K562 (cell line): ENCODE data around the gene HCAR3. TPM values are rescaled to one million over a fixed set of nuclear protein-coding genes. Genes with fewer than 3 reads are reported as not detected.

Source experiments
- ARID2 ChIP-seq: fragments of 450-650 bp; IDR thresholded peaks from 2 replicates; pipeline ENCODE4 v1.6.1; 2017; ENCODE audit warnings: antibody characterized with exemption, mild to moderate bottlenecking
- CHD1 ChIP-seq: fragments of 200-600 bp; sonication (generic); IDR thresholded peaks from one replicate; pipeline ENCODE4 v1.6.1; 2012; ENCODE audit warnings: mild to moderate bottlenecking, moderate library complexity, low read length, inconsistent platforms
- CHD2 ChIP-seq: IDR thresholded peaks from 2 replicates; pipeline ENCODE4 v1.6.1; 2011; ENCODE audit warnings: low read depth, low read length
- FIP1L1 ChIP-seq: fragments of 200-400 bp; formaldehyde crosslinking; IDR thresholded peaks from 2 replicates; pipeline ENCODE4 v1.6.1; 2018; ENCODE audit warnings: mild to moderate bottlenecking, low read depth, low read length; ENCODE audit not compliant: poor library complexity, severe bottlenecking
- HIVEP1 ChIP-seq: fragments of 250-450 bp; sonication (Bioruptor Pico); IDR thresholded peaks from 2 replicates; pipeline ENCODE4 v1.4.0; 2020; ENCODE audit warnings: mild to moderate bottlenecking
- KLF13 ChIP-seq: fragments of 450-650 bp; IDR thresholded peaks from 2 replicates; pipeline ENCODE4 v1.6.1; 2016; ENCODE audit warnings: missing genetic modification characterization, low read depth, mild to moderate bottlenecking, missing compliant biosample characterization, moderate library complexity, borderline replicate concordance
- NFXL1 ChIP-seq: fragments of 450-650 bp; formaldehyde crosslinking; IDR thresholded peaks from 2 replicates; pipeline ENCODE4 v1.4.0; 2021; ENCODE audit warnings: mild to moderate bottlenecking
- OTX1 ChIP-seq: fragments of 450-650 bp; formaldehyde crosslinking; IDR thresholded peaks from 2 replicates; pipeline ENCODE4 v1.4.0; 2022; ENCODE audit warnings: mild to moderate bottlenecking
- RBFOX2 ChIP-seq: fragments of 200-400 bp; formaldehyde crosslinking; IDR thresholded peaks from 2 replicates; pipeline ENCODE4 v1.6.1; 2017; ENCODE audit warnings: low read depth, mild to moderate bottlenecking, low read length, moderate library complexity
- SIN3B ChIP-seq: fragments of 450-650 bp; IDR thresholded peaks from 2 replicates; pipeline ENCODE4 v1.6.1; 2017; ENCODE audit warnings: low read depth, mild to moderate bottlenecking, moderate library complexity
- SMAD1 ChIP-seq: fragments of 150-350 bp; IDR thresholded peaks from 2 replicates; pipeline ENCODE4 v1.6.1; 2014; ENCODE audit warnings: low read length, low read depth; ENCODE audit not compliant: partially characterized antibody
- SRF ChIP-seq, 2 experiments: fragments of 250-450, 450-650 bp in 1 of 2; sonication (Bioruptor Pico) in 1 of 2; sonication (generic) in 1 of 2; formaldehyde crosslinking; IDR thresholded peaks; 2 replicates each; pipeline versions ENCODE4 v1.5.0 to v1.5.1; 2020 to 2022; ENCODE audit warnings: mild to moderate bottlenecking in 1 of 2, missing genetic modification reagents in 1 of 2
- TEAD1 ChIP-seq, 2 experiments: fragments of 450-650 bp in 1 of 2; sonication (generic) in 1 of 2; formaldehyde crosslinking; IDR thresholded peaks; 2 replicates each; pipeline versions ENCODE4 v1.4.0 to v1.8.0; 2020 to 2022; ENCODE audit warnings: mild to moderate bottlenecking in 2 of 2, missing genetic modification reagents in 1 of 2
- ZFPM2 ChIP-seq: fragments of 250-450 bp; sonication (Bioruptor Pico); IDR thresholded peaks from 2 replicates; pipeline ENCODE4 v1.5.1; 2022; ENCODE audit warnings: mild to moderate bottlenecking
- ZNF24 ChIP-seq: fragments of 450-650 bp; IDR thresholded peaks from 2 replicates; pipeline ENCODE4 v1.6.1; 2016
- ZNF76 ChIP-seq: fragments of 250-450 bp; sonication (Bioruptor Pico); IDR thresholded peaks from 2 replicates; pipeline ENCODE4 v1.4.0; 2020; ENCODE audit warnings: mild to moderate bottlenecking, moderate library complexity, borderline replicate concordance
- polyA plus RNA-seq, 8 experiments: library from polyadenylated mRNA; depleted of rRNA in 4 of 8; stranded (reverse) in 5 of 8; unstranded in 3 of 8; fragments of >200 nt; fragmentation: Nextera tagmentation in 2 of 8; fragmentation: Illumina TruSeq in 1 of 8; extraction: Ambion mirVana in 2 of 8; extraction: Trizol in 1 of 8; gene quantifications; 2 replicates each; pipeline versions ENCODE4 v1.2.1 to v1.2.3, GENCODE V29; 2011 to 2014; ENCODE audit warnings: inconsistent platforms in 1 of 8, missing spikeins in 1 of 8
- total RNA-seq, 7 experiments: library from RNA; depleted of rRNA in 6 of 7; stranded (reverse); fragments of >200 nt in 6 of 7; fragmentation: Illumina TruSeq in 2 of 7; extraction: Trizol in 2 of 7; gene quantifications; 2 replicates each; pipeline versions ENCODE4 v1.2.1 to v1.2.3, GENCODE V29; 2011 to 2021; ENCODE audit warnings: low replicate concordance in 1 of 7
- TF ChIP-seq, protein P1 (sequence below): sonication (generic); formaldehyde crosslinking; IDR thresholded peaks from 2 replicates; pipeline ENCODE4 v1.4.0; 2020; ENCODE audit warnings: mild to moderate bottlenecking, missing genetic modification reagents
- TF ChIP-seq, protein P2 (sequence below): IDR thresholded peaks from 2 replicates; pipeline ENCODE4 v1.6.1; 2016; ENCODE audit warnings: missing genetic modification characterization, missing compliant biosample characterization
- TF ChIP-seq, protein P3 (sequence below): fragments of 450-650 bp; IDR thresholded peaks from 2 replicates; pipeline ENCODE4 v1.6.1; 2014; ENCODE audit warnings: low read depth, mild to moderate bottlenecking, moderate library complexity, borderline replicate concordance
- TF ChIP-seq, protein P4 (sequence below): fragments of 250-450 bp; sonication (Bioruptor Pico); IDR thresholded peaks from 2 replicates; pipeline ENCODE4 v1.9.0; 2021; ENCODE audit warnings: mild to moderate bottlenecking, inconsistent platforms

Gene HCAR3
- total and polyA plus RNA-seq, 9 of the 15 experiments (the other 6 are each of a cell fraction or from before 2014, with no cell fraction given) = not detected

DNA sequence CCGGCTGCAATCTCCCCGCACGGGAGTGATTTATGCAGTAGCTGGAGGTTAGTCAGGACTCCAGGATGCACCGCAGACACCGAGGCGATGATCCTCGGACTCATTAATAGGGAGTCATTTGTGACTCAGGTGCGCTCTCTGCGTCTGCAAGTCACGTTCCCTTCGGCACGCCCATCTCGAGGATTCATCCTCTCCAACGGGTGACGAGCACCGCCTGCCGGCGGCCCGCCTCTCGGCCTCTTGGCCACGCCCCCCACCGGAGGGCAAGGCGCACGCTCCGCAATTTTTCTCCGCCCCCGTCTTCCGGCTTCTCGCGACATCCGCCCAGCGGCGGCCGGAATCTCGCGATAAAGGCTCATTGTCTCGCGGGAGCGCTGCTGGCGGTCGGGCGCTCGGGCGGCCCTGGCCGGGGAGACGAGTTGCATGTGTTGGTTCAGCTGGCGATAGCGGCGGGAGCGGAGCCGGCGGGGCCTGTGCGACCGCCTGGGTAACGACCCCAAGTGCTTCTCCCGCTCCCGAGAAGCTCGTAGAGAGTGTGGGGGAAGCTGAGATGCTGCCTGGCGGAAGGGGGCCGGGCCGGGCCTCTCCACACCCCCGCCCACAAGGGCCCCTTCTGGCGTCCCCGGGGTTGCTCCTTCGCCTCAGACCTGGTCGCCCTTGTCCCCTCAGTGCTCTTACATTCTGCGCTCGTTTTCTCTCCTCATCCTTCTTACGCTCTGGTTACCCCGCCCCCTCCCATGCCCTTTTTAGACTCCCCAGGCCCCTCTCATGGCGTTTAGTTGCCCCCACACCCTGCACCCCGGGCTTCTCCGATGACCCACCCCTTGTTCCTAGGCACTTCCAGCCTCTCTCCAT, 36.1 kb upstream of the HCAR3 start, which contains the start of gene DENR (continued):
- TF ChIP-seq RBFOX2 = peak; percentile 100
- no peak for TF ChIP-seq HIVEP1 (CRISPR knock-in tag)
- TF ChIP-seq SIN3B = peak; percentile 72
- TF ChIP-seq ZFPM2 (CRISPR knock-in tag) = no peak
- TF ChIP-seq, protein P1, sequence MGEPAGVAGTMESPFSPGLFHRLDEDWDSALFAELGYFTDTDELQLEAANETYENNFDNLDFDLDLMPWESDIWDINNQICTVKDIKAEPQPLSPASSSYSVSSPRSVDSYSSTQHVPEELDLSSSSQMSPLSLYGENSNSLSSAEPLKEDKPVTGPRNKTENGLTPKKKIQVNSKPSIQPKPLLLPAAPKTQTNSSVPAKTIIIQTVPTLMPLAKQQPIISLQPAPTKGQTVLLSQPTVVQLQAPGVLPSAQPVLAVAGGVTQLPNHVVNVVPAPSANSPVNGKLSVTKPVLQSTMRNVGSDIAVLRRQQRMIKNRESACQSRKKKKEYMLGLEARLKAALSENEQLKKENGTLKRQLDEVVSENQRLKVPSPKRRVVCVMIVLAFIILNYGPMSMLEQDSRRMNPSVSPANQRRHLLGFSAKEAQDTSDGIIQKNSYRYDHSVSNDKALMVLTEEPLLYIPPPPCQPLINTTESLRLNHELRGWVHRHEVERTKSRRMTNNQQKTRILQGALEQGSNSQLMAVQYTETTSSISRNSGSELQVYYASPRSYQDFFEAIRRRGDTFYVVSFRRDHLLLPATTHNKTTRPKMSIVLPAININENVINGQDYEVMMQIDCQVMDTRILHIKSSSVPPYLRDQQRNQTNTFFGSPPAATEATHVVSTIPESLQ (CRISPR knock-in tag) = no peak; the same call in 1 of the 2 replicates
- TF ChIP-seq ZNF76 = no peak
- TF ChIP-seq ARID2 = peak; percentile 86; the same call in 1 of the 2 replicates
- TF ChIP-seq KLF13 (tag) = peak; percentile 100
- TF ChIP-seq FIP1L1 = peak; percentile 57
- TF ChIP-seq, protein P2, sequence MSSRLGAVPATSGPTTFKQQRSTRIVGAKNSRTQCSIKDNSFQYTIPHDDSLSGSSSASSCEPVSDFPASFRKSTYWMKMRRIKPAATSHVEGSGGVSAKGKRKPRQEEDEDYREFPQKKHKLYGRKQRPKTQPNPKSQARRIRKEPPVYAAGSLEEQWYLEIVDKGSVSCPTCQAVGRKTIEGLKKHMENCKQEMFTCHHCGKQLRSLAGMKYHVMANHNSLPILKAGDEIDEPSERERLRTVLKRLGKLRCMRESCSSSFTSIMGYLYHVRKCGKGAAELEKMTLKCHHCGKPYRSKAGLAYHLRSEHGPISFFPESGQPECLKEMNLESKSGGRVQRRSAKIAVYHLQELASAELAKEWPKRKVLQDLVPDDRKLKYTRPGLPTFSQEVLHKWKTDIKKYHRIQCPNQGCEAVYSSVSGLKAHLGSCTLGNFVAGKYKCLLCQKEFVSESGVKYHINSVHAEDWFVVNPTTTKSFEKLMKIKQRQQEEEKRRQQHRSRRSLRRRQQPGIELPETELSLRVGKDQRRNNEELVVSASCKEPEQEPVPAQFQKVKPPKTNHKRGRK (tag) = peak; percentile 90
- TF ChIP-seq, protein P3, sequence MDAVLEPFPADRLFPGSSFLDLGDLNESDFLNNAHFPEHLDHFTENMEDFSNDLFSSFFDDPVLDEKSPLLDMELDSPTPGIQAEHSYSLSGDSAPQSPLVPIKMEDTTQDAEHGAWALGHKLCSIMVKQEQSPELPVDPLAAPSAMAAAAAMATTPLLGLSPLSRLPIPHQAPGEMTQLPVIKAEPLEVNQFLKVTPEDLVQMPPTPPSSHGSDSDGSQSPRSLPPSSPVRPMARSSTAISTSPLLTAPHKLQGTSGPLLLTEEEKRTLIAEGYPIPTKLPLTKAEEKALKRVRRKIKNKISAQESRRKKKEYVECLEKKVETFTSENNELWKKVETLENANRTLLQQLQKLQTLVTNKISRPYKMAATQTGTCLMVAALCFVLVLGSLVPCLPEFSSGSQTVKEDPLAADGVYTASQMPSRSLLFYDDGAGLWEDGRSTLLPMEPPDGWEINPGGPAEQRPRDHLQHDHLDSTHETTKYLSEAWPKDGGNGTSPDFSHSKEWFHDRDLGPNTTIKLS = peak; percentile 100
- peak; percentile 100 for TF ChIP-seq CHD2
- TF ChIP-seq, protein P4, sequence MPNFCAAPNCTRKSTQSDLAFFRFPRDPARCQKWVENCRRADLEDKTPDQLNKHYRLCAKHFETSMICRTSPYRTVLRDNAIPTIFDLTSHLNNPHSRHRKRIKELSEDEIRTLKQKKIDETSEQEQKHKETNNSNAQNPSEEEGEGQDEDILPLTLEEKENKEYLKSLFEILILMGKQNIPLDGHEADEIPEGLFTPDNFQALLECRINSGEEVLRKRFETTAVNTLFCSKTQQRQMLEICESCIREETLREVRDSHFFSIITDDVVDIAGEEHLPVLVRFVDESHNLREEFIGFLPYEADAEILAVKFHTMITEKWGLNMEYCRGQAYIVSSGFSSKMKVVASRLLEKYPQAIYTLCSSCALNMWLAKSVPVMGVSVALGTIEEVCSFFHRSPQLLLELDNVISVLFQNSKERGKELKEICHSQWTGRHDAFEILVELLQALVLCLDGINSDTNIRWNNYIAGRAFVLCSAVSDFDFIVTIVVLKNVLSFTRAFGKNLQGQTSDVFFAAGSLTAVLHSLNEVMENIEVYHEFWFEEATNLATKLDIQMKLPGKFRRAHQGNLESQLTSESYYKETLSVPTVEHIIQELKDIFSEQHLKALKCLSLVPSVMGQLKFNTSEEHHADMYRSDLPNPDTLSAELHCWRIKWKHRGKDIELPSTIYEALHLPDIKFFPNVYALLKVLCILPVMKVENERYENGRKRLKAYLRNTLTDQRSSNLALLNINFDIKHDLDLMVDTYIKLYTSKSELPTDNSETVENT = 0 out of 2 replicates have a peak, but pooled peaks have one; percentile 20
- TF ChIP-seq SMAD1 = peak; percentile 68
- TF ChIP-seq ZNF24 = no peak
- TF ChIP-seq CHD1 = no peak
- no peak for TF ChIP-seq NFXL1
- TF ChIP-seq TEAD1 (CRISPR knock-in tag; IDR thresholded peaks at IDR 0.05) = peak in 1 of 2 experiments; percentile 47; a peak in 1 of 4 replicates
- peak in 1 of 2 experiments; percentile 56; a peak in 1 of 4 replicates for TF ChIP-seq SRF (CRISPR knock-in tag; IDR thresholded peaks at IDR 0.05)
- 0 out of 2 replicates have a peak, but pooled peaks have one; percentile 5 for TF ChIP-seq OTX1
